Measurements from ENCODE around the gene DGCR6L.
"Not testable (repeated sequence)": the region's sequence is repeated elsewhere in the genome, so short reads cannot be mapped to it uniquely, and the experiment has no call there.

Gene DGCR6L

DNA sequence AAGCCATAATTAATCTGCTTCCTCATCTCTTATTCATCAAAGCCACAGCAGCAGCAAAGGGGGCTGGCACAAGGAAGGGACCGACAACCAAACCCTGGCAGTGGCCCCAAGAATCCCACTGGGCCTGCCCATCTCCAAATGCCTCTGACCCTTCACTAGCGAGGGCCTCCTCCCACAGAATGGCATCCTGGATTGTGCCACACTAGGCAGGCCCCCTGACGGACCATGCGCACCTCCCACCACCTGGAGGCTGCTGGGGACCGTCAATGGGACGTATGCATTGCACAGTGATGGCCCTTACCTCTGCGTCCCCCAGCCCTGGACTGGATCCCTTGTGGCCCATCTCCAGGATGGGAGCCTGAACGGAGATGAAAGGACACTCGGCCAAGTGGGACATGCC, 47.7 kb downstream of the DGCR6L start:
- DNase-seq, result no peak

DNA sequence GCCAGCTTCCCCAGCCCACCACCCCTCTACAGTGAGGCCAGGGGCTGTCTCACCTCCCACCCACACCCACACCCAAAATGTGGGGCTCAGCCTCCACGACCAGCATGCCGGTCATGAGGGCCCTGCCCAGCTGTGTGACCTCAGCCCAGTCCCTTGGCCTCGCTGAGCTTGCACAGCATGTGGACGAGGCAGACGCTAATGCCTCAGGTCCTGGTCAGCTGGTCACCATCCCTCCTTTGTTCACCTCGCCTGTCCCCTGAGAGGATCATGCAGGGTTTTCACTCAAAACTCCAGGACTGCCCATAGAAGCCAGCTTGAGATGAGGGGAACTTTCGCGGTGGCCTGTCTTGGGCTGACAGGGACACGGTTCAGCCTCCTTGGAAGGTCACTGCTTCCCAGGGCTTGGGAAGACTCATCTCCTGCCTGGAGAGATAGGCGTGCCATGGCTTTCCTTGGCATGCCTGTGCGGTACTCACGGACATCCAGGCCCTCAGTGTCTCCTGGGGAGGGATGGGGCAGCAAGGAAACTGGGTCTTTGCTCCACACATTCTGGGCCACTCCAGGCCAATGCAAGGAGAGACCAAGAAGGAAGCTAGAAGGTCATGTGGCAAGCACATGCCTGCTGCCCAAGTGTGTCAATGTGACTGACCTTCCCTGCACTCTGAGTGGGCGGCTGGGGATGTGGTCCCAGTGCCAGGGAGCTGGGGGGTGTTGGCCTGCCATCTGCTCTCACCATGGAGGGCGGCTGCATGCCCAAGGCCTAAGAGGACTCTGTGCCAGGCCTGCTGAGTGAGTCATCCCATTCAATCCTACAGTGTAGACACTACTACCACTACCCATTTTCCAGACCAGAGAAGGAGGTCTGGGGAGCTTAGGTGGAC, 48.5 kb downstream of the DGCR6L start:
- no peak for DNase-seq

DNA sequence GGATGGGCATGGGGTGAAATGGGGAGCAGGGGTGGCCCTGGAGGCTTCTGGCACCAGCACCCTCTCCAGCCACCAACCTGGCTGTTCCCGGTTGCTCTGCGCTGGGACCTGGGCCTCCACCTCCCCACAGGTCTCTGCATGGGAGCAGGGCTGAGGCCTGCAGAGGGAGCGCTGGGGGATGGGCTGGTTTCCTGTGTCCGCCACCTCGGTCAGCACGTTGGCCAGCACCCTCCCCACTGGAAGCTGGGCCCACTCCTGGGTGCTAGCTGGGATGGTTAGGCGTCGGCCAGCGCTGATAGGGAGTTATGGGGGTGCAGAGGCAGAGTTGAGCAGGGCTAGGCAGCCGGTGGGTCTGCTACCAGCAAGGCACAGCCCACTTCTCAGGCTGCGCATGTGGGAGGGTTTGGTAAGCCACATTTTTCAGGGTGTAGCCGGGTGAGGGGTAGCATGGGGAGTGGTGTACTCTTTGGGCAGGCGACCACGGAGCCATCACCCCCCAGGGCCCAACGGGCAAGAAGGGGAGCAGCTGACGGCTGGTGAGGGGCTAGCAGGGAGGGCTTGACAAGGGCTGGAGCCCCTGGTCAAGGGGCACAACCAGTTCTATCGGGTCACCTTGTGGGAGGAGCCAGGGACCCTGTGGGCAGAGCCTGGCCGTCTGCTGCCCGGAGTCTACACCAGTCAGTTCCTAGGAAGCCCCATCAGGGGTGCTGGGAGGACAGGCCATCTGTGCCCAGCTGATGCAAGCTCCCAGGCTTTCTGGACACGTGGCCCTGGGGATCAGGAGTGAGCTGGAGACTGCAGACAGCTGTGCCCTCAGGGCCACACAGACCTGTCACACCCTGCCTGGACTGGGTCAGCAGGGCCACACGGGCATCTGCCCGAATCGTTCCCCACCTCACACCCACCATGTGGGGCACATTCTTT, 49.4 kb downstream of the DGCR6L start:
- peak; percentile 11 for DNase-seq

DNA sequence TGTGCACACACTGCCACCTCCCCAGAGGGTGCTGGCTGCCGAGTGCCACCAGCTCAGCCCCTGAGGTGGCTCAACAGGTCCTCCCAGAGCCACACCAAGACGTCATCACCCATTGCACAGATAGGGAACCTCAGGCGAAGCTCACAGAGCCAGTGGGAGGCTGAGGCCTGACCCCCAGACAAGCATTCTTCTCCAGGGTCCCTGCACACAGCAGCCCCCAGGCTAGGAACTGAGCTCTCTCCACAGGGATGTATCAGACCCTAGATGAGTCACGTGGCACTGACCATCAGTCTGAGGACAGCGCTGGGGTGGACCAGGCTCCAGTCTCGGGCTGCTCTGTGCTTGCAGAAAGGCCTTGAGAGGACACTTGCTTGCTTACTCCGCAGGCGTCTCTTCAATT, 50.2 kb downstream of the DGCR6L start:
- not testable (repeated sequence) for DNase-seq

DNA sequence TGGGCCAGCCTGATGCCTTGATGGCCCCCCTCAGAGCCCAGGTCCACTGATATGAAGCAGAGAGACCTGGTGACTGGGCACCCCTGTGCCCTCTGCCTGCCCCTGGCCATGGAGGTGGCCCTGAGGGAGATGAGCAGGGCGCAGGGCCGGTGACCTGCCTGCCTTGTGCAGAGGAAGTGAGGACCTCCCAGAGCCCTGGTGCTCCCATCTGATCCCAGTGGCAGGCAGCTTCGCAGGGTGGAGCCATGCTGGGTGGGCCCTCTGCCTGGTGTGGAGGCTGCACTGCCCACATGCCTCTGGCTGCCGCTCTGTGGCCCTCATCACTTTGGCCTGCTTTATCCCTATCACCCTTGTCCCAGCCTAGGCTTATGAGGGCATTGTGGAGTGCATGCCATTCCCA, 50.7 kb downstream of the DGCR6L start:
- not testable (repeated sequence) for DNase-seq

DNA sequence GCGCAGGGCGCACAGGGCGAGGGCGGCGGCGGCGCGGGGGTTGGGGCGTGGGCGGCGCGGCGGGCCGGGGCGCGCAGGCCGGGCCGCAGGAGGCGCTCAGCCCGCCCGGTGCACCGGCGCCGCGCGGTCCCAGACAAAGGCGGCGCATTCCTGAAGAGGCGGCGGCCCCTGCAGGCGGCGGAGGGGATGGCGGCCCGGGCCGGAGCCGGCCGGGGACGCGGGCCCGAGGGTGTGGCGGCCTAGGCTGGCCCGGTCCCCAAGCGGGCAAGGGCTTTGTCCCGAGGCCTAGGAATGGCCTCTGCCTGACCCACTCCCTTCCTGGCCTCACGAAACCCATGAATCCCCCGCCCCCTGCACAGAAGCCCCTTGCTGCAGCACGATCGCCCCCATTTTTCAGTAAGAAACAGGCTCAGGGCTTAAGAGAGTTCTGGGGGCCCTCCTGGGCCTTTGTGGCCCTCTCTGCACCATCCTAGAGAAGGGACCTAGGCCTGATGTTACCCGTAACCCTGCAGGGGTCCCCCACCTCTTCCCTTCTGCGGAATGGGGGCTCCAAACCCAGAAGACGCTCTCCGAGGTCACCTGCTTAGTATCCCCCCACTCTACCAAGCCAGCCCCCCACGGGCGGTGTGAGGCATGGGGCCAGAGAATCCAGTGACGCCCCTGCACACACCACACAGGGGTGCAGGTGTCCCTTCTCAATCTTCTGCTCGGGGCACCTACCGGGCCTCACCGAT, 51.4 kb downstream of the DGCR6L start, which contains the start of gene RTN4R:
Gene RTN4R, minus strand, starts transcription at position 40 of the 734 bp plus-strand sequence. CDS start 226 bp downstream, outside the sequence.
- peak; percentile 71 for DNase-seq

DNA sequence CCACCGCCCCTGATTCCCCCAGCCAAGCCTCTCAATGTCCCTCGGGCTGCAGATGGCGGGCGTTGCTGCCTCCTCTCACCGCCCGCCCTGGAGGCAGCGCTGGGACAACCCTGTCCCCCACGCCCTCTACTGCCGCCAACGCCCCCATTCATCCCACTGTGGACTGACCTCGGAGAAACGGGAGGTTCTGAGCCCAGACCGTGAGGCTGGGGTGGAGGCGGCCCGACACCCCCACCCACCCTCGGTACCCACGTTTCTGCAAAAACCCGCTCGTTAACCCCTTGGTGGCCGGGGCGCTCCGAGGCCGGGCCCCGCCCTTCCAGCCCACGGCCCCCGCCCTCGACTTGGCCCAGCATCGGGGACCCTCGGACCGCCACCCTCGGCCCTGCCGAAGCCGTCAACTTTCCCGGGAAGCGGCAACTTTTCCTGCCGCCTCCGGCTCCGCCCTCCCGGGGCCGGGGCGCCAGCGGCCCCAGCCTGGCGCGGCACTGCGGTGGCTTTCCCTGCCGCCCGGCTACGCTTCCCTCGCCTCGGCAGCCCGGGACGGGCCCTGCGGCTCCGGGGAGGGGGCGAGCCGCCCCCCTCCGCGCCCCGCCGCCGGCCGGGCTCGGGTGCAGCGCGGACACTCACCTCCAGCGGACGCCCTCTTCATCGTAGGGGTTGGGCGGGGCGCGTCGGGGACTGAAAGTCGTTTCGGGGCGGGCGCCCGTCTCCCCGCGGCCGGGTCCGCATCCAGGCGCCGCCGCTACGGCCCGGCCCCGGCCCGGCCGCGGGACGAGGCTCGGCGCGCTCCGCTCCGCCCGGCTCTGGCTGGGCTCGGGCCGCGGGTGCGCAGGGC, 52.2 kb downstream of the DGCR6L start:
- peak; percentile 7 for DNase-seq

DNA sequence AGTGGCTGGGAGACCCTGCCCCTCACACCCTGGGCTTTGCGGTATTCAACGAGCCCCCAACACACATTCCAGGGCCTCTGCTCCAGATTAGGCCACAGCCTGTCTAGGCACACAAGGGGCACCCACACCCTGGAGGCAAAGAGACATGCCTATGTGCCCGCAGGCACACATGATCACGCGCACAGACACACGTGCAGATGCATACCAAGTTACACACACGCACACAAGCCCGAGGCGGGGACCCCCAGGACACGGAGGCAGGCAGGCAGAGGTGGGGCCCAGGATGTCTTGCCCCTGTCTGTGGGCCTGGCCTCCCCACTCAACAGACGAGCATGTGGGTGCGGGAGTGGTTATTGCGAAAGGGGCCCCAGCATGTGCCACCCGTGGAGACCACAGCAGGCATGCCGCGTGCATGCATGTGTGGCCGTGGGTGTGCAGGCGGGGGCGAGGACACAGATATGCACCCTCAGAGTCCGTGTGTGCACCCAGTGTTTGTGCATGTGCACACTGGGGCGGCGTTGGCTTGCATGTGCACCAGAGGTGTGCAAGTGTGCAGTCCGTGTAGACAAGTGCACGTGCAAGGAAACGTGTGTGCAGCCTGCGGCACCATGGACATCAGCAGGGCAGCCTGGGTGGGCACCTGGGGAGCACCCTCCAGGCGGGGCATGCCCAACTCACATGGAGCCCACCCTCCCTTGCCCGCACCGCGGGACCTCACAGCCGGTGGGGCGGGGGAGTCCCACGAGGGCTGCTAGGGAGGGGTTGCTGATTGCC, 53.0 kb downstream of the DGCR6L start:
- DNase-seq, result peak; percentile 7

DNA sequence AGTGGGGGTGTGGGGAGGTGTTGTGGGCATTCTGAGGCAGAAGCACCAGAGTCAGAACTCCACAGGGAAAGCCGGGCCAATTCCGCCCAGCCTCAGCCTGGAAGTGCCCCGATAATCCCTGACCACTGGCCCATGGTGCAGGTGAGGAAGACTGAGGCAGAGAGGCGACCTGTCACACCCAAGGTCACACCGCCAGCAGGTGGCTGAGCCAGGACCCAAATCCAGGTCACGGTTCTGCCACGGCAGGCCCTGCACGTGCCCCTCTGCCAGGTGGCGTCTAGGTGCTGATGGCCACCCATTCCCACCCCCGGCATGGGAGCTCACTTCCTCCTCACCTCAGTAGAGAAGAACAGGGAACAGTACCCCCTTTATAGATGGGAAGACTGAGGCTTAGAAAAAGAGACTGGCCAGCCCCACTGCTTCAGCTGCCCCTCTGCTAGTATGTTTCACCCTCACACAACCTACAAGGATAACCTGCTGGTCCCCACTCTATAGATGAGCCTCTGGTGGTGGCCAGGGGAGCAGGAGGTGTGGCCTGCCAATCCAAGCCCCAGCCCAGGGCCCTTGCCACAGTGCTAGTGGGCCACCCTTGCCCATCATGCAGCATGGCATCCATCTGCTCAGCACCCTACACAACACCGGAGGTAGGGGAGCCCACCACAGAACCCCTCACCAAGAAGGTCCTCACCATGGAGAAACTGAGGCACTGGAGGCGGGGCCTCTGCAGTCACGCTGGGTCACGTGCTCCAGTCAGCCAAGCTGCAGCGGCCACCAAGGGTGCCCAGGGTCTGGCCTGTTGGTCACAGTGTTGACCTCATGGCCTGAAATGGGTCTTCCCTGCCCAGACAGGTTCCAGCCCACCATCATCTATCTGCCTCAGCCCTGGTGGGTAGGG, 53.8 kb downstream of the DGCR6L start:
- DNase-seq, result not testable (repeated sequence)

DNA sequence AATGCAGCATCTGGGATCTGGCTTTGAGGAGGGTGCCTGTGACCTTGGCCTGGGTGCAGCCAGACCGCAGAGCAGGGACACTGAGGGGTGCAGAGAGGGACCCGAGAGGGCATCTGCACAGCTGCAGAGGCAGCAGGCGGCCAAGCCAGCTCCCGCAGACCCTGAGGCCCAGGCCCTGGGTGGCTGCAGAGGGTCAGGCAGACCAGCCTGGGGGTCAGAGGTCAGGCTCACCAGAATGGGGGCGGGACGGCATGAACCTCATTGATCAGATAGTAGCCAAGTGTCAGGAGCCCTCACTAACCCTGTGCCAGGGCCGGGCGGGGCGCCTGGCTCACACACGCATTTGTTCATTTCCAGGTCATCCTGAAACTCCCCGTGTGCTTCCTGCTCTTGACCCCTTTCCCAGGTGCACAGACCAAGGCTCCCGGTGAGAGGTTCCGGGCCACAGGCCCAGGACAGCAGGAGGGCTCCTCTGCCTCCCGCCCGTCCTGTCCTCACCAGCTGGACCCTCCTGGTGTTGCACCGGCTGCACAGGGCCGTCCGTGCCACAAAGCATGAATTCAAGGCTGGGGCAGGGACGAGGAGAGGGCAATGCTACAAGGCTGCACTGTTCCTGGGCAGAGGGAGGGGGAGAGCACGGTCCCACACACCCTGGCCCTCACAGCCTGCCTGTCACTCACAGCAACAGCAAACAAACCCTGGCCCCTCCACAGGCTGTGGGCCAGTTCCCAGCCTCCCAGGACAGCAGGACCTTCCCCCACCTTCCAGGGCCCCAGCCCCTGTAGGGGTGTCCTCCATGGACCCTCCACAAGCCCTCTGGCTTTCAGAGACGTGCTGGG, 55.0 kb downstream of the DGCR6L start:
- no peak for DNase-seq

Measured in DMS53 (cell line).